PC-9 (cell line): ENCODE results near the gene PCDHGB3. TPM values are rescaled to one million over a fixed set of nuclear protein-coding genes. Genes with fewer than 3 reads are reported as not detected.
"Not testable (repeated sequence)": the region's sequence is repeated elsewhere in the genome, so short reads cannot be mapped to it uniquely, and the experiment has no call there.

Experiments
- BruUV-seq: library from RNA; stranded (reverse); fragments of 400-500 nt; replicated peaks from 2 replicates; lab custom pipeline; 2021; lab: Mats Ljungman, UMichigan
- CTCF ChIA-PET: fragments of 300-600 bp; sonication (Branson Sonifier 250); formaldehyde crosslinking; loops from one replicate; lab custom pipeline; 2022; ENCODE audit warnings: antibody characterized with exemption; lab: Charles Lee
- POLR2A ChIA-PET: fragments of 300-600 bp; sonication (Branson Sonifier 250); formaldehyde crosslinking; loops from one replicate; lab custom pipeline; 2022; ENCODE audit warnings: antibody characterized with exemption; ENCODE audit not compliant: unreplicated experiment; lab: Charles Lee
- DNase-seq, 2 experiments: peaks; one replicate each; pipeline versions ENCODE4 v3.0.0 to v3.0.0-alpha.2; 2015 to 2022; ENCODE audit warnings: mixed read lengths in 1 of 2
- H2AFZ ChIP-seq: fragments of 200-600 bp; sonication (generic); 2 replicates; pipeline ENCODE4 v1.8.1; 2017; ENCODE audit warnings: antibody characterized with exemption
- H3F3A ChIP-seq: fragments of 200-600 bp; sonication (generic); 2 replicates; pipeline ENCODE4 v1.8.1; 2017; ENCODE audit warnings: antibody characterized with exemption, mild to moderate bottlenecking, low read depth; ENCODE audit not compliant: insufficient read depth
- H3K27ac ChIP-seq: fragments of 200-600 bp; sonication (generic); 2 replicates; pipeline ENCODE4 v1.6.1; 2016; ENCODE audit warnings: mixed run types
- H3K27me3 ChIP-seq: fragments of 200-600 bp; sonication (generic); 2 replicates; pipeline ENCODE4 v1.6.1; 2016; ENCODE audit warnings: low read depth, mixed run types; ENCODE audit not compliant: insufficient read depth
- H3K36me3 ChIP-seq: fragments of 200-600 bp; sonication (generic); 2 replicates; pipeline ENCODE4 v1.6.1; 2016; ENCODE audit warnings: low read depth, mixed run types
- H3K4me1 ChIP-seq: fragments of 200-600 bp; sonication (generic); replicated peaks from 2 replicates; pipeline ENCODE4 v1.6.1; 2016; ENCODE audit warnings: mixed run types; ENCODE audit not compliant: insufficient read depth
- H3K4me2 ChIP-seq: fragments of 200-600 bp; sonication (generic); 2 replicates; pipeline ENCODE4 v1.6.1; 2017; ENCODE audit warnings: mixed run types
- H3K4me3 ChIP-seq: fragments of 200-600 bp; sonication (generic); 2 replicates; pipeline ENCODE4 v1.6.1; 2016; ENCODE audit warnings: mixed run types
- H3K79me2 ChIP-seq: fragments of 200-600 bp; sonication (generic); 2 replicates; pipeline ENCODE4 v1.6.1; 2017; ENCODE audit warnings: low read depth, mixed run types
- H3K9me2 ChIP-seq: fragments of 200-600 bp; sonication (generic); 2 replicates; pipeline ENCODE4 v1.8.1; 2017; ENCODE audit warnings: mild to moderate bottlenecking; ENCODE audit not compliant: insufficient read depth
- H3K9me3 ChIP-seq: fragments of 200-600 bp; sonication (generic); 2 replicates; pipeline ENCODE4 v1.8.1; 2016; ENCODE audit warnings: low read depth; ENCODE audit not compliant: insufficient read depth
- H4K20me1 ChIP-seq: fragments of 200-600 bp; sonication (generic); 2 replicates; pipeline ENCODE4 v1.8.1; 2017; ENCODE audit not compliant: insufficient read depth
- CTCF ChIP-seq: fragments of 200-600 bp; sonication (generic); conservative IDR thresholded peaks from 2 replicates; pipeline ENCODE4 v1.6.1; 2017; ENCODE audit warnings: mixed run types, antibody characterized with exemption, mild to moderate bottlenecking, moderate library complexity
- EZH2 ChIP-seq: fragments of 200-600 bp; sonication (generic); IDR thresholded peaks from 2 replicates; pipeline ENCODE4 v1.8.0; 2017; ENCODE audit warnings: antibody characterized with exemption, low read depth
- intact Hi-C: fragments of 100-400 bp; cut with micrococcal nuclease; formaldehyde crosslinking; loops from one replicate; pipeline ENCODE4 v1.10.0; 2022; ENCODE audit not compliant: unreplicated experiment
- total RNA-seq: library from RNA; stranded (reverse); gene quantifications from 2 replicates; pipeline ENCODE4 v1.2.3, GENCODE V29; 2021

Gene PCDHGB3
- total RNA-seq, 1 experiment from 2014 or later, result not detected

- CTCF ChIA-PET, result interaction anchor here (0.6 kb wide), 1 partner anchor 183 kb away, joined by 3 read pairs; no protein-coding TSS in a partner anchor
- peak in 1 of 2 experiments; percentile 19 for DNase-seq
- H3K4me2 ChIP-seq, result no peak within 1 kb of the TSS
- no peaks in the 10 kb centered on the region for H3K36me3 ChIP-seq
- no peaks in the 10 kb centered on the region for H3F3A ChIP-seq
- peak; percentile 58 for TF ChIP-seq CTCF
- TF ChIP-seq EZH2, result no peak
- H3K27ac ChIP-seq, result no peak within 1 kb of the TSS
- BruUV-seq, result no TSS peak
- no peaks in the 10 kb centered on the region for H3K79me2 ChIP-seq
- POLR2A ChIA-PET, result interaction anchor here (0.7 kb wide), 1 partner anchor 74 kb away, joined by 3 read pairs; the partner anchor contains the start of gene PCDHGA10
- H3K4me3 ChIP-seq, result no peak within 1 kb of the TSS
- no peaks in the 10 kb centered on the region for H3K27me3 ChIP-seq
- H2AFZ ChIP-seq, result no peak within 1 kb of the TSS; the same call in 1 of the 2 replicates
- peaks cover 4% of the 10 kb centered on the region; the same call in 1 of the 2 replicates for H3K9me3 ChIP-seq
- intact Hi-C loops, result no loop called here
- 0 out of 2 replicates have a peak, but pooled peaks cover 5% of the 10 kb centered on the region for H3K4me1 ChIP-seq
- no peaks in the 10 kb centered on the region for H3K9me2 ChIP-seq
- H4K20me1 ChIP-seq, result no peaks in the 10 kb centered on the region
Observed at GRCh38 chr5:141338538-141339306, 31.3 kb upstream of the PCDHGB3 start, which contains the start of gene PCDHGA2. Gene PCDHGA2 (plus strand): TSS chr5:141338760.

- POLR2A ChIA-PET, DNase-seq, H4K20me1 ChIP-seq, intact Hi-C loops, H2AFZ ChIP-seq, H3F3A ChIP-seq, H3K27ac ChIP-seq, H3K27me3 ChIP-seq, H3K4me3 ChIP-seq, BruUV-seq, H3K4me2 ChIP-seq, H3K9me2 ChIP-seq, H3K4me1 ChIP-seq, H3K36me3 ChIP-seq, H3K9me3 ChIP-seq, H3K79me2 ChIP-seq: not testable (repeated sequence)
- CTCF ChIA-PET, result interaction anchor here (0.6 kb wide), 1 partner anchor 10 kb away, joined by 4 read pairs; the partner anchor contains the start of gene PCDHGA1
Observed at GRCh38 chr5:141340781-141341354, 29.2 kb upstream of the PCDHGB3 start.

GRCh38 chr5:141342773-141343172 lies 27.3 kb upstream of the PCDHGB3 start:
- DNase-seq, result no peak
- H3K27me3 ChIP-seq, result no peaks in the 10 kb centered on the region
- no peak overlapping the region for H3K4me3 ChIP-seq
- no peak overlapping the region for H3K27ac ChIP-seq
- POLR2A ChIA-PET, result no interaction called here
- H3K36me3 ChIP-seq, result no peaks in the 10 kb centered on the region
- H3F3A ChIP-seq, result no peaks in the 10 kb centered on the region
- intact Hi-C loops, result no loop called here
- no peaks in the 10 kb centered on the region for H3K79me2 ChIP-seq
- no peaks in the 10 kb centered on the region for H3K4me1 ChIP-seq
- BruUV-seq, result no TSS peak
- H3K9me2 ChIP-seq, result no peaks in the 10 kb centered on the region
- H2AFZ ChIP-seq, result no peak overlapping the region
- CTCF ChIA-PET, result no interaction called here
- H3K4me2 ChIP-seq, result no peak overlapping the region
- no peak for TF ChIP-seq EZH2
- TF ChIP-seq CTCF, result no peak
- H4K20me1 ChIP-seq, result no peaks in the 10 kb centered on the region
- peaks cover 4% of the 10 kb centered on the region; the same call in 1 of the 2 replicates for H3K9me3 ChIP-seq
